Measurements from ENCODE around the gene DRG2. TPM values are rescaled to one million over a fixed set of nuclear protein-coding genes. Genes with fewer than 3 reads are reported as not detected.

The DRG2 gene
- total RNA-seq, 2 donors from 2014 or later, result 17.8 to 30.1 TPM

DNA sequence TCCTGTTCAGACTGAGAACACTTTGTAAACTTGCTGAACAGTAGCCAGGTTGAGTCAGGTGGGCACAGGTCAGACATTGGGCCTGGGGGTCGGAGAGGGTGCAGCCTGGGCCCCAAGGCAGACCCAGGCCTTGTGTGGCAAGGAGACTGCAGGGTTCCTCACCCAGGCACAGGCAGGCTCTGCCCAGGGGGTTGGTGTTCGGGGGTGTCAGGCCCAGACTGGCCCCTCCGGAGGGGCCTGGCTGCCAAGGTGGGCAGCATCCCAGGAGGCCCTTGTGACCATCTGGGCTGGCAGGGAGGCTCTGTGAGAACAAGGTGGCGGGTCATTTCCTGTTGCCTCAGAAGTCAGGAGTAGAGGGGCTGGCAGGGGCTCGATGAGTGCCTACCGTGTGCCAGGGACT is 20.2 kb downstream of the DRG2 start:
- 72 to 88% methylated on average over 3 to 6 of the region's 6 CpGs for WGBS, 2 donors
- no peak overlapping the region for H3K4me3 ChIP-seq
- H3K27me3 ChIP-seq, result no peaks in the 10 kb centered on the region
- H3K36me3 ChIP-seq (replicated peaks in 1 of 2; ENCODE audit: insufficient read depth in 1 of 2, low read depth in 2 of 2), result peaks cover 0 to 2% of the 10 kb centered on the region in 2 donors
- DNase-seq (no peak), ATAC-seq (no peak)
- intact Hi-C loops (cut with DNase I), result no loop called here
- H3K4me1 ChIP-seq, result no peaks in the 10 kb centered on the region
- no peaks in the 10 kb centered on the region for H3K9me3 ChIP-seq
- no peak overlapping the region for H3K27ac ChIP-seq
- no peak for TF ChIP-seq POLR2A (IDR thresholded peaks at IDR 0.05)
- TF ChIP-seq, protein P1, sequence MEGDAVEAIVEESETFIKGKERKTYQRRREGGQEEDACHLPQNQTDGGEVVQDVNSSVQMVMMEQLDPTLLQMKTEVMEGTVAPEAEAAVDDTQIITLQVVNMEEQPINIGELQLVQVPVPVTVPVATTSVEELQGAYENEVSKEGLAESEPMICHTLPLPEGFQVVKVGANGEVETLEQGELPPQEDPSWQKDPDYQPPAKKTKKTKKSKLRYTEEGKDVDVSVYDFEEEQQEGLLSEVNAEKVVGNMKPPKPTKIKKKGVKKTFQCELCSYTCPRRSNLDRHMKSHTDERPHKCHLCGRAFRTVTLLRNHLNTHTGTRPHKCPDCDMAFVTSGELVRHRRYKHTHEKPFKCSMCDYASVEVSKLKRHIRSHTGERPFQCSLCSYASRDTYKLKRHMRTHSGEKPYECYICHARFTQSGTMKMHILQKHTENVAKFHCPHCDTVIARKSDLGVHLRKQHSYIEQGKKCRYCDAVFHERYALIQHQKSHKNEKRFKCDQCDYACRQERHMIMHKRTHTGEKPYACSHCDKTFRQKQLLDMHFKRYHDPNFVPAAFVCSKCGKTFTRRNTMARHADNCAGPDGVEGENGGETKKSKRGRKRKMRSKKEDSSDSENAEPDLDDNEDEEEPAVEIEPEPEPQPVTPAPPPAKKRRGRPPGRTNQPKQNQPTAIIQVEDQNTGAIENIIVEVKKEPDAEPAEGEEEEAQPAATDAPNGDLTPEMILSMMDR (IDR thresholded peaks at IDR 0.05), result no peak

DNA sequence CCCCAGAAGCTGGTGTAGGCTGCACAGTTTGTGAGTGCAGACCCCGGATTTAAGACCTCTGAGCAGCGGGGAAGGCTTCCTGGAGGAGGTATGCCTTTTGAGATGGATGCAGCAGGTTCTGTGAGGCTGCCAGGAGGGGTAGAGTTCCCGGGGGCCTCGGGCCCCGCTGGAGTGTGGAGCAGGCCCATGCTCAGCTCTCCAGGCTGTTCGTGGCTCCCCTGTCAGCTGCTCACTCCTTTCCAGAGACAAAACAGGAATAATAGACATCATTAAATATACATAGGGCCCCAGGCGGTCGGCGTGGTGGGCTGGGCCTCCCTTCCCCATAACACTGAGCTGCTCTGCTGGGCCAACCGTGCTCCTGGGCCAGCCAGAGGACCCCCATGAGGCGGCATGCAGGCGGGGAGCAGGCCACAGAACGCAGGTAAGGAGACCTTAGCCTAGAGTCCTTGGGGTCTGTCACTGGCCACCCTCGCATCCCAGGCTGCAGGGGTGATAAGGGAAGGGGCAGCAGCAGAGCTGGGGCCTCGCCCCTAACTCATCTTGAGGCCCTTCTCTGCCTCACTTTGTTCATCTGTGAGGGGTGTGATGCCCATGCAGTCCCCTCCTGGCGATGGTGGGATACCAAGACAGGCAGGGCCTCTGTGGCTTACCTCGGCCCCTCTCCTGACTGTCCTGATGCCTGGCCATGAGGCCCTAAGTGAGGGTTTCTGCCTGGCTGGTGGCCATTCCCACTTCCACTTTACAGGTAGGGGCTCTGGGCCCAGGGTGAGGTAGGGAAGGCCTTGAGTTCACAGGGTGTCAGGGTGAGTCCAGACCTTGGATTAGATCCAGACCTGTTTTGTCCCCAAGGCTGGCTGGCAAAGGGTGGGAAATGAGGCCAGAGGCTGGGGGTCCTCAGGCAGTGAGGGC is 20.9 kb downstream of the DRG2 start, which contains the start of gene MYO15A:
TSS of gene MYO15A (plus strand) at position 356 of the 912 bp plus-strand sequence. CDS start 10,045 bp downstream, outside the sequence.
- no peak within 1 kb of the TSS for H3K4me3 ChIP-seq
- 69 to 71% methylated on average over 2 to 16 of the region's 17 CpGs for WGBS, 2 donors

DNA sequence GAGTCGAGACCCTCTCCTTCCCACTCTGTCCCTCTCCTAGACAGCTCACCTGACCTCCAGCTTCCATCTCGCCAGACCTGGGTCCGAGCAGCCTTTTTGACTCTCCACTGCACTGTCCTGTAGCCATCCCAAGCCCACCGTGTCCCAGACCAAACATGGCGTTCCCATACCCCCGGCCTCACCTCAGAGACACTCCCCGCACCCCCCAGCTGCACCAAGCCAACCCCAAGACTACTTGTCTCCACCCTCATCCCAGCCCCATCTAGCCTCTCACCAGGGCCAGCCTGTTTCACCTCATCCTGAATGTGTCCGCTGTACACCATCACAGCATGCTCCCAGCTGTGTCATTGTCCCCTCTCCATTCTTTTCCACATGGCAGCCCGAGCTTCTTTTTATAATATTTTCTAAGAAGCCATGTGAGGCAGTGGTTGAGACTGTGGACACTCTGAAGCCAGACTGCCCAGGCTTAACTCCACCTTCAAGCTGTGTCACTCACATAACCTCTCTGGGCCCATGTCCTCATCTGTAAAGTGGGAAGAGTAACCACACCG is 22.3 kb downstream of the DRG2 start:
- DNase-seq (no peak), ATAC-seq (no peak)
- 64 to 66% methylated on average over 10 of the region's 10 CpGs for WGBS, 2 donors
- H3K4me1 ChIP-seq, result no peaks in the 10 kb centered on the region
- H3K9me3 ChIP-seq, result no peaks in the 10 kb centered on the region
- intact Hi-C loops (cut with DNase I), result no loop called here
- H3K27ac ChIP-seq, result no peak overlapping the region
- TF ChIP-seq, protein P1 (IDR thresholded peaks at IDR 0.05), result no peak
- TF ChIP-seq POLR2A (IDR thresholded peaks at IDR 0.05), result no peak
- H3K27me3 ChIP-seq, result no peaks in the 10 kb centered on the region
- H3K36me3 ChIP-seq (replicated peaks in 1 of 2; ENCODE audit: insufficient read depth in 1 of 2, low read depth in 2 of 2), result peaks cover 0 to 2% of the 10 kb centered on the region in 2 donors
- H3K4me3 ChIP-seq, result no peak overlapping the region

More for the DNA sequence above, 20.9 kb downstream of the DRG2 start, which contains the start of gene MYO15A:
- Histone ChIP-seq H3K4me1 (no peaks in the 10 kb centered on the region), H3K27me3 (no peaks in the 10 kb centered on the region), H3K36me3 (replicated peaks in 1 of 2; ENCODE audit: insufficient read depth in 1 of 2, low read depth in 2 of 2) (peaks cover 0 to 2% of the 10 kb centered on the region in 2 donors), H3K27ac (no peak within 1 kb of the TSS), H3K9me3 (no peaks in the 10 kb centered on the region)
- TF ChIP-seq POLR2A (IDR thresholded peaks at IDR 0.05), result no peak
- TF ChIP-seq, protein P1 (IDR thresholded peaks at IDR 0.05), result no peak
- ATAC-seq, result peak; percentile 23
- intact Hi-C loops (cut with DNase I), result no loop called here
- no peak for DNase-seq

DNA sequence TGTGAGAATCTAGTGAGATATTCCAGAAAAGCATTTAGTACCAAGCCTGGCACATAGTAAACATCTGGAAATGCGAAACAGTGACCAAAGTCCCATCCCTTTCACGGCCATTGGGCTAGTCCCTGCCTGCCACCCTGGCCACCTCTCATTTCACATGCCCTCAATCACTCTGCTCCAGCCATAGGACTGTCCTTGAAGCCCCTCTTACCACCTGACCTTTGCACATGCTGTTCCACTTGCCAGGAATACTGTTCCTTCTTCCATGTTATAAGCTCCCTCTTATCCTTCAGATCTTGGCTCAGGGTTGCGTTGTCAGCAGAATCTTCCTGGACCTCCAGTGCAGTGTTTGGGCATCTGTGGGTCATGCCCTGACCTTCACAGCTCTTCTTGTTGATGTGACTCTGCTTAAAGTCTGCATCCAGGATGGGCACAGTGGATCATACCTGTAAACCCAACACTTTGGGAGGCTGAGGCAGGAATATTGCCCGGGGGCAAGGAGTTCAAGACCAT is 22.9 kb downstream of the DRG2 start:
- DNase-seq (no peak), ATAC-seq (no peak)
- WGBS, 2 donors, result 54 to 75% methylated on average over 1 to 4 of the region's 4 CpGs
- no peak for TF ChIP-seq POLR2A (IDR thresholded peaks at IDR 0.05)
- TF ChIP-seq, protein P1 (IDR thresholded peaks at IDR 0.05), result no peak
- no peak overlapping the region for H3K27ac ChIP-seq
- peaks cover 0 to 2% of the 10 kb centered on the region in 2 donors for H3K36me3 ChIP-seq (replicated peaks in 1 of 2; ENCODE audit: insufficient read depth in 1 of 2, low read depth in 2 of 2)
- H3K4me1 ChIP-seq, result no peaks in the 10 kb centered on the region
- H3K27me3 ChIP-seq, result no peaks in the 10 kb centered on the region
- H3K4me3 ChIP-seq, result no peak overlapping the region
- H3K9me3 ChIP-seq, result no peaks in the 10 kb centered on the region
- intact Hi-C loops (cut with DNase I), result no loop called here

Data from body of pancreas (tissue), 4 donors.